Keratinocyte (primary cell): ENCODE results near the gene TK1. TPM values are rescaled to one million over a fixed set of nuclear protein-coding genes. Genes with fewer than 3 reads are reported as not detected.
A peak's percentile ranks its signal among the peaks of the same experiment; 100 is the strongest.

Source experiments
- DNase-seq: peaks from one replicate; pipeline ENCODE4 v3.0.0-alpha.2; 2011; ENCODE audit warnings: low read depth, missing footprints, low spot score
- FAIRE-seq: peaks from 2 replicates; lab custom pipeline; 2011; peaks lifted over from hg19 to GRCh38; lab: Jason Lieb, UNC
- H2AFZ ChIP-seq: 2 replicates; pipeline ENCODE4 v1.6.0; 2012; ENCODE audit warnings: low read length, control low read depth, inconsistent platforms; ENCODE audit not compliant: control insufficient read depth
- H3K27ac ChIP-seq: 2 replicates; pipeline ENCODE4 v1.5.1; 2011; ENCODE audit warnings: low read length; ENCODE audit not compliant: control insufficient read depth, insufficient read depth
- H3K27me3 ChIP-seq: 3 replicates; pipeline ENCODE4 v1.6.0; 2011; ENCODE audit warnings: low read length; ENCODE audit not compliant: control insufficient read depth, insufficient read depth; ENCODE audit errors: extremely low read depth
- H3K36me3 ChIP-seq, 2 experiments: 2 replicates in 1 of 2; 3 replicates in 1 of 2; pipeline ENCODE4 v1.5.1; 2011; ENCODE audit warnings: low read length in 2 of 2, mild to moderate bottlenecking in 1 of 2; ENCODE audit not compliant: control insufficient read depth in 2 of 2, insufficient read depth in 2 of 2; ENCODE audit errors: extremely low read depth in 1 of 2
- H3K4me1 ChIP-seq: 3 replicates; pipeline ENCODE4 v1.5.1; 2011; ENCODE audit warnings: low read length; ENCODE audit not compliant: control insufficient read depth, insufficient read depth; ENCODE audit errors: extremely low read depth
- H3K4me2 ChIP-seq: 3 replicates; pipeline ENCODE4 v1.6.0; 2011; ENCODE audit warnings: low read depth, low read length; ENCODE audit not compliant: control insufficient read depth, insufficient read depth; ENCODE audit errors: extremely low read depth
- H3K4me3 ChIP-seq, 3 experiments: fragments of 200-600 bp in 1 of 3; sonication (generic) in 1 of 3; 2 replicates in 2 of 3; 3 replicates in 1 of 3; pipeline ENCODE4 v1.5.1; 2011 to 2016; ENCODE audit warnings: low read length in 3 of 3, mild to moderate bottlenecking in 3 of 3, control low read depth in 2 of 3, inconsistent platforms in 1 of 3, low read depth in 1 of 3, mixed read lengths in 1 of 3, mixed run types in 1 of 3, moderate library complexity in 1 of 3; ENCODE audit not compliant: control insufficient read depth in 2 of 3, insufficient read depth in 2 of 3; ENCODE audit errors: extremely low read depth in 1 of 3
- H3K79me2 ChIP-seq: 2 replicates; pipeline ENCODE4 v1.6.0; 2012; ENCODE audit warnings: low read length; ENCODE audit not compliant: control insufficient read depth, insufficient read depth
- H3K9ac ChIP-seq: 3 replicates; pipeline ENCODE4 v1.6.0; 2011; ENCODE audit warnings: low read length; ENCODE audit not compliant: control insufficient read depth, insufficient read depth; ENCODE audit errors: extremely low read depth
- H3K9me1 ChIP-seq: 3 replicates; pipeline ENCODE4 v1.6.0; 2011; ENCODE audit warnings: low read length; ENCODE audit not compliant: control insufficient read depth, insufficient read depth; ENCODE audit errors: extremely low read depth
- H3K9me3 ChIP-seq: 2 replicates; pipeline ENCODE4 v1.5.1; 2012; ENCODE audit warnings: low read depth, low read length; ENCODE audit not compliant: control insufficient read depth
- H4K20me1 ChIP-seq: 3 replicates; pipeline ENCODE4 v1.6.0; 2011; ENCODE audit warnings: low read length; ENCODE audit not compliant: control insufficient read depth, insufficient read depth; ENCODE audit errors: extremely low read depth
- CTCF ChIP-seq, 3 experiments: IDR thresholded peaks in 1 of 3; conservative IDR thresholded peaks in 1 of 3; optimal IDR thresholded peaks in 1 of 3; 2 replicates in 2 of 3; 3 replicates in 1 of 3; pipeline versions ENCODE3 to v1.5.1; 2011; ENCODE audit warnings: low read length in 3 of 3, mild to moderate bottlenecking in 3 of 3, moderate library complexity in 2 of 3, control low read depth in 1 of 3, inconsistent platforms in 1 of 3; ENCODE audit not compliant: insufficient read depth in 2 of 3; ENCODE audit errors: extremely low read depth in 1 of 3
- EZH2 ChIP-seq: IDR thresholded peaks from one replicate; pipeline ENCODE4 v1.6.1; 2012; ENCODE audit warnings: inconsistent platforms, mild to moderate bottlenecking, low read length, moderate library complexity
- dilution Hi-C: fragments of 300-500 bp; cut with MboI; formaldehyde crosslinking; loops from one replicate; pipeline ENCODE4 v1.7.0; 2020; ENCODE audit warnings: low sequenced_read_pairs; ENCODE audit not compliant: extremely low pct_ligation_motif_present
- polyA plus RNA-seq, 5 experiments: library from polyadenylated mRNA; depleted of rRNA in 3 of 5; stranded (reverse) in 3 of 5; stranded (forward) in 1 of 5; unstranded in 1 of 5; fragments of >200 nt; gene quantifications; 1 replicate in 1 of 5; 2 replicates in 3 of 5; 3 replicates in 1 of 5; pipeline versions ENCODE4 v1.2.1 to v1.2.3, GENCODE V29; 2011 to 2012; ENCODE audit warnings: missing spikeins in 2 of 5, low read depth in 1 of 5, low replicate concordance in 1 of 5

The TK1 gene
- polyA plus RNA-seq, 1 donor (not counting 4 experiments of a cell fraction or from before 2014, with no cell fraction given), result 21.8 TPM

GRCh38 chr17:78170692-78171590 lies 15.9 kb downstream of the TK1 start:
- Histone ChIP-seq H3K4me3 (no peak overlapping the region), H3K27ac (no peak overlapping the region), H3K4me1 (peaks cover 22% of the 10 kb centered on the region), H3K9me1 (no peaks in the 10 kb centered on the region), H4K20me1 (no peaks in the 10 kb centered on the region), H2AFZ (no peak overlapping the region), H3K4me2 (no peak overlapping the region), H3K27me3 (no peaks in the 10 kb centered on the region), H3K9me3 (no peaks in the 10 kb centered on the region), H3K79me2 (no peaks in the 10 kb centered on the region), H3K9ac (no peak overlapping the region), H3K36me3 (peaks cover 16 to 17% of the 10 kb centered on the region in 2 experiments)
- no peak for FAIRE-seq
- no peak for DNase-seq
- dilution Hi-C loops, result no loop called here
- TF ChIP-seq CTCF (optimal IDR thresholded peaks at IDR 0.05 in 1 of 3, IDR thresholded peaks at IDR 0.05 in 1 of 3, conservative IDR thresholded peaks at IDR 0.05 in 1 of 3; ENCODE audit: extremely low read depth in 1 of 3, insufficient read depth in 2 of 3, low read length in 3 of 3) (no peak), EZH2 (no peak)

GRCh38 chr17:78168903-78169793 lies 17.7 kb downstream of the TK1 start:
- no peaks in the 10 kb centered on the region for H3K9me1 ChIP-seq
- dilution Hi-C loops, result no loop called here
- no peaks in the 10 kb centered on the region for H3K9me3 ChIP-seq
- H3K4me3 ChIP-seq, result peak overlapping the region; percentile 61 to 76 (median 68)
- H2AFZ ChIP-seq, result no peak overlapping the region
- H3K4me2 ChIP-seq, result peak overlapping the region; percentile 73
- H3K27me3 ChIP-seq, result no peaks in the 10 kb centered on the region
- TF ChIP-seq CTCF (optimal IDR thresholded peaks at IDR 0.05 in 1 of 3, IDR thresholded peaks at IDR 0.05 in 1 of 3, conservative IDR thresholded peaks at IDR 0.05 in 1 of 3; ENCODE audit: extremely low read depth in 1 of 3, insufficient read depth in 2 of 3, low read length in 3 of 3) (no peak), EZH2 (no peak)
- H3K36me3 ChIP-seq, result peaks cover 12 to 14% of the 10 kb centered on the region in 2 experiments
- H3K9ac ChIP-seq, result peak overlapping the region; percentile 72
- no peak overlapping the region for H3K27ac ChIP-seq
- DNase-seq (no peak), FAIRE-seq (no peak)
- H4K20me1 ChIP-seq, result no peaks in the 10 kb centered on the region
- no peaks in the 10 kb centered on the region for H3K79me2 ChIP-seq
- H3K4me1 ChIP-seq, result peaks cover 22% of the 10 kb centered on the region
